ENCODE results near the gene RNF149. TPM values are rescaled to one million over a fixed set of nuclear protein-coding genes. Genes with fewer than 3 reads are reported as not detected.

The RNF149 gene
- total RNA-seq, 1 donor: 73.1 TPM

- H3K79me2 ChIP-seq (ENCODE audit: insufficient read depth, low read length): no peaks in the 10 kb centered on the region
- TF ChIP-seq CTCF (IDR thresholded peaks at IDR 0.05; ENCODE audit: extremely low read depth, low read depth, low read length): no peak
- no peak overlapping the region for H3K27ac ChIP-seq (ENCODE audit: low read depth, low read length)
- no peak overlapping the region for H3K4me2 ChIP-seq (ENCODE audit: insufficient read depth, low read length)
- no peak overlapping the region for H3K4me3 ChIP-seq (ENCODE audit: insufficient read depth, low read length)
- no peak for DNase-seq (ENCODE audit: insufficient read length, low spot score, missing footprints)
- peaks cover 78% of the 10 kb centered on the region for H3K36me3 ChIP-seq (ENCODE audit: insufficient read depth, low read length)
- H4K20me1 ChIP-seq (ENCODE audit: insufficient read depth, low read length): no peaks in the 10 kb centered on the region
- H3K4me1 ChIP-seq (ENCODE audit: insufficient read depth, low read length): no peaks in the 10 kb centered on the region
- H3K27me3 ChIP-seq (ENCODE audit: insufficient read depth, low read length): no peaks in the 10 kb centered on the region
- H3K9me3 ChIP-seq (ENCODE audit: low read depth, low read length): no peaks in the 10 kb centered on the region
- no peak overlapping the region for H2AFZ ChIP-seq (ENCODE audit: low read length)
These were observed 40.5 kb downstream of the RNF149 start for GRCh38 chr2:101267671-101268656.

GRCh38 chr2:101265893-101266499 lies 42.5 kb downstream of the RNF149 start:
- Histone ChIP-seq H3K9me3 (ENCODE audit: low read depth, low read length) (no peaks in the 10 kb centered on the region), H4K20me1 (ENCODE audit: insufficient read depth, low read length) (no peaks in the 10 kb centered on the region), H3K4me3 (ENCODE audit: insufficient read depth, low read length) (no peak overlapping the region), H3K4me2 (ENCODE audit: insufficient read depth, low read length) (no peak overlapping the region), H2AFZ (ENCODE audit: low read length) (no peak overlapping the region), H3K36me3 (ENCODE audit: insufficient read depth, low read length) (peaks cover 79% of the 10 kb centered on the region), H3K27me3 (ENCODE audit: insufficient read depth, low read length) (no peaks in the 10 kb centered on the region), H3K4me1 (ENCODE audit: insufficient read depth, low read length) (no peaks in the 10 kb centered on the region), H3K79me2 (ENCODE audit: insufficient read depth, low read length) (peaks cover 8% of the 10 kb centered on the region), H3K27ac (ENCODE audit: low read depth, low read length) (no peak overlapping the region)
- no peak for TF ChIP-seq CTCF (IDR thresholded peaks at IDR 0.05; ENCODE audit: extremely low read depth, low read depth, low read length)
- DNase-seq (ENCODE audit: insufficient read length, low spot score, missing footprints): no peak

GRCh38 chr2:101264360-101264939 lies 44.1 kb downstream of the RNF149 start:
- TF ChIP-seq CTCF (IDR thresholded peaks at IDR 0.05; ENCODE audit: extremely low read depth, low read depth, low read length): no peak
- Histone ChIP-seq H3K36me3 (ENCODE audit: insufficient read depth, low read length) (peaks cover 64% of the 10 kb centered on the region), H3K27ac (ENCODE audit: low read depth, low read length) (no peak overlapping the region), H2AFZ (ENCODE audit: low read length) (no peak overlapping the region), H3K79me2 (ENCODE audit: insufficient read depth, low read length) (peaks cover 14% of the 10 kb centered on the region), H3K4me3 (ENCODE audit: insufficient read depth, low read length) (no peak overlapping the region), H3K4me1 (ENCODE audit: insufficient read depth, low read length) (no peaks in the 10 kb centered on the region), H4K20me1 (ENCODE audit: insufficient read depth, low read length) (no peaks in the 10 kb centered on the region), H3K27me3 (ENCODE audit: insufficient read depth, low read length) (no peaks in the 10 kb centered on the region), H3K4me2 (ENCODE audit: insufficient read depth, low read length) (no peak overlapping the region), H3K9me3 (ENCODE audit: low read depth, low read length) (no peaks in the 10 kb centered on the region)
- DNase-seq (ENCODE audit: insufficient read length, low spot score, missing footprints): no peak

GRCh38 chr2:101263377-101263800 lies 45.1 kb downstream of the RNF149 start:
- Histone ChIP-seq H3K79me2 (ENCODE audit: insufficient read depth, low read length) (peaks cover 22% of the 10 kb centered on the region), H3K36me3 (ENCODE audit: insufficient read depth, low read length) (peaks cover 67% of the 10 kb centered on the region), H3K4me1 (ENCODE audit: insufficient read depth, low read length) (no peaks in the 10 kb centered on the region), H3K27me3 (ENCODE audit: insufficient read depth, low read length) (no peaks in the 10 kb centered on the region), H2AFZ (ENCODE audit: low read length) (no peak overlapping the region), H4K20me1 (ENCODE audit: insufficient read depth, low read length) (no peaks in the 10 kb centered on the region), H3K4me3 (ENCODE audit: insufficient read depth, low read length) (no peak overlapping the region), H3K4me2 (ENCODE audit: insufficient read depth, low read length) (no peak overlapping the region), H3K9me3 (ENCODE audit: low read depth, low read length) (no peaks in the 10 kb centered on the region), H3K27ac (ENCODE audit: low read depth, low read length) (no peak overlapping the region)
- no peak for TF ChIP-seq CTCF (IDR thresholded peaks at IDR 0.05; ENCODE audit: extremely low read depth, low read depth, low read length)
- no peak for DNase-seq (ENCODE audit: insufficient read length, low spot score, missing footprints)

Measured in osteoblast (primary cell).